Suprapubic skin (tissue), 4 donors: ENCODE measurements around the gene VTI1A. TPM values are rescaled to one million over a fixed set of nuclear protein-coding genes. Genes with fewer than 3 reads are reported as not detected.

Experiments used
- DNase-seq, 2 donors: peaks; one replicate each; pipeline ENCODE4 v3.0.0-alpha.2; 2019; ENCODE audit warnings: low spot score in 2 of 2
- H3K27ac ChIP-seq: fragments of 200-600 bp; sonication (generic); one replicate; pipeline ENCODE4 v1.5.1; 2019
- H3K27me3 ChIP-seq: fragments of 200-600 bp; sonication (generic); one replicate; pipeline ENCODE4 v1.5.1; 2019
- H3K36me3 ChIP-seq: fragments of 200-600 bp; sonication (generic); one replicate; pipeline ENCODE4 v1.5.1; 2019
- H3K4me1 ChIP-seq: fragments of 200-600 bp; sonication (generic); one replicate; pipeline ENCODE4 v1.5.1; 2019
- H3K4me3 ChIP-seq: fragments of 200-600 bp; sonication (generic); one replicate; pipeline ENCODE4 v1.5.1; 2019; ENCODE audit warnings: mild to moderate bottlenecking
- H3K9me3 ChIP-seq: fragments of 200-600 bp; sonication (generic); one replicate; pipeline ENCODE4 v1.5.1; 2019
- EP300 ChIP-seq: sonication (generic); formaldehyde crosslinking; IDR thresholded peaks from one replicate; pipeline ENCODE4 v1.6.1; 2017; ENCODE audit warnings: antibody characterized with exemption
- POLR2A ChIP-seq, 2 donors: fragments of 450-650 bp; IDR thresholded peaks; one replicate each; pipeline ENCODE4 v1.6.1; 2017; ENCODE audit warnings: antibody characterized with exemption in 2 of 2, mild to moderate bottlenecking in 2 of 2, moderate library complexity in 2 of 2
- POLR2AphosphoS5 ChIP-seq, 3 donors: sonication (generic); formaldehyde crosslinking; IDR thresholded peaks; one replicate each; pipeline ENCODE4 v1.6.1; 2017; ENCODE audit warnings: antibody characterized with exemption in 3 of 3
- WGBS: methylation state at CpG from one replicate; pipeline ENCODE4 v1.1.5; 2018; 5-methylcytosine and 5-hydroxymethylcytosine counted together
- total RNA-seq, 4 donors: library from RNA; depleted of rRNA; stranded (reverse); fragments of >200 nt; gene quantifications; one replicate each; pipeline ENCODE4 v1.1.0, GENCODE V29; 2016
- TF ChIP-seq, protein P1 (sequence below), 2 donors: fragments of 200-600 bp in 1 of 2; fragments of 450-650 bp in 1 of 2; sonication (generic) in 1 of 2; IDR thresholded peaks; one replicate each; pipeline ENCODE4 v1.5.1; 2016 to 2019; ENCODE audit warnings: antibody characterized with exemption in 2 of 2, mild to moderate bottlenecking in 1 of 2, moderate library complexity in 1 of 2

Gene VTI1A
- total RNA-seq, 4 donors from 2014 or later = 43.0 to 81.0 (median 49.2) TPM

DNA sequence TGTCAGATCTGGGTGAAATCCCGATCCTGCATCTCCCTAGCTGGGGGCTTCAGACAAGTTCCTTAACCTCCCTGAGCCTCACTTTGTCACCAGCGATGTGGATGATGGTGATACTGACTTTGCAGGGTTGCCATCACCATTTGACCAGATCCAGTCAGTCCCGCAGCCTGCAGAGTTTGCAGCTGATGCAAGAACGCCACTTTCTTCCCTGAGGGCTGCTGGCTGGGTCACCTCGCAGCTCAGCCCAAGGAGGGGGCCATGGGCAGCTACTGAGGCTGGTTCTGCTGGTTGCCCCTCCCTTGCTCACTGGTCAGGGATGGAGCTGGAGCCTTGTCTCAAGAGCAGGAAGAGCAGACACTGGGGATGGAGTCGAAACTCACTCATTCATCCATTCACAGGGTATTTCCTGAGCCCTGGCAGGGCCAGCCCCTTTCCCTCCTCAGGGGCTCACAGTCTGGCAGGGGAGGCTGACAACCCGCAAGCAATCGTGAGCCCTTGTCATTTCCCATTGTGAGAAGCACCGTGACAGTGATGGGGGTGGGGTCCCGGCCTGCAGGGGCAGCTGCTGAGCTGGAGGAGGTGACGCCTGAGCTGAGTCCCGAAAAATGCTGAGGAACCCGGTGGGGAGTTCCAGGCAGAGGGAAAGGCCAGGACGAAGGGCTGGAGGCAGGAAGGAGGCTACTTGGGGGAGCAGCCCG is 391.9 kb downstream of the VTI1A start:
- WGBS = 78% methylated on average over 15 of the region's 15 CpGs
- H3K27ac ChIP-seq = no peak overlapping the region
- H3K4me1 ChIP-seq = peaks cover 13% of the 10 kb centered on the region
- no peaks in the 10 kb centered on the region for H3K36me3 ChIP-seq
- TF ChIP-seq POLR2AphosphoS5 (IDR thresholded peaks at IDR 0.05) = no peak
- TF ChIP-seq, protein P1, sequence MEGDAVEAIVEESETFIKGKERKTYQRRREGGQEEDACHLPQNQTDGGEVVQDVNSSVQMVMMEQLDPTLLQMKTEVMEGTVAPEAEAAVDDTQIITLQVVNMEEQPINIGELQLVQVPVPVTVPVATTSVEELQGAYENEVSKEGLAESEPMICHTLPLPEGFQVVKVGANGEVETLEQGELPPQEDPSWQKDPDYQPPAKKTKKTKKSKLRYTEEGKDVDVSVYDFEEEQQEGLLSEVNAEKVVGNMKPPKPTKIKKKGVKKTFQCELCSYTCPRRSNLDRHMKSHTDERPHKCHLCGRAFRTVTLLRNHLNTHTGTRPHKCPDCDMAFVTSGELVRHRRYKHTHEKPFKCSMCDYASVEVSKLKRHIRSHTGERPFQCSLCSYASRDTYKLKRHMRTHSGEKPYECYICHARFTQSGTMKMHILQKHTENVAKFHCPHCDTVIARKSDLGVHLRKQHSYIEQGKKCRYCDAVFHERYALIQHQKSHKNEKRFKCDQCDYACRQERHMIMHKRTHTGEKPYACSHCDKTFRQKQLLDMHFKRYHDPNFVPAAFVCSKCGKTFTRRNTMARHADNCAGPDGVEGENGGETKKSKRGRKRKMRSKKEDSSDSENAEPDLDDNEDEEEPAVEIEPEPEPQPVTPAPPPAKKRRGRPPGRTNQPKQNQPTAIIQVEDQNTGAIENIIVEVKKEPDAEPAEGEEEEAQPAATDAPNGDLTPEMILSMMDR (IDR thresholded peaks at IDR 0.05) = no peak
- no peak for TF ChIP-seq POLR2A (IDR thresholded peaks at IDR 0.05)
- TF ChIP-seq EP300 = no peak
- no peaks in the 10 kb centered on the region for H3K9me3 ChIP-seq
- no peak overlapping the region for H3K4me3 ChIP-seq
- DNase-seq = no peak
- no peaks in the 10 kb centered on the region for H3K27me3 ChIP-seq

DNA sequence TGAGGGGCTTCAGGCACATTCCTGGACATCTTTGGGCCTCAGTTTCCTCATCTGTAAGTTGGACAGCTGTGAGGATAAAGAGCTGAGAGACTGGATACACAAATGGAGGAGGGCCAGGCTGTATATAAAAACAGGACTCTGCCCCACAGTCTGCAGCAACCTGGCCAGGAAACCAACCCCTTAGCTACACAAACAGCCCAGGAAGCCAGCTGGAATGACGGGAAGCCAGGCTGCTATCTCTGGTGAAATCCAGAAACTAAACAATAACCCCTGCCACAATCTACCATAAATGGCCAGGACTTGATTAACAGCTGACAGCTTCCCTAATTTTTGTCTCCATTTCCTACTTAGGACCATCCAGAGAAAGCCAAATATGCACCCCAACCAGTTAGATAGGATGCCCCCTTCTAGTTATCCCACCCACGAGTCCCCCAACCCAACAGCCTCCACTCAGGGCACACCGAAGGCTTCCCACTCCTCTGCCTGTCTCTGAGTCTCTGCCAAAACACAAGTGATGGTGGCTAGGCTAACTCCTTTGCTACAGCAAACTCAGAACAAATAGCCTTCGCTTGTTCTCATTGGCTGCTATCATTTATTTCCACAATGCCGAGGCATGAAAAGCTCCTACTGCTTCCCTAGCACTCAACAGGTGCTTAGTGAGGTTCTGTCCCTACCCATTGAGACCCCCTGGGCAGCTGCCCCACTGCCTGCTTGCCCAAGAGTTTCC is 393.1 kb downstream of the VTI1A start:
- no peak overlapping the region for H3K4me3 ChIP-seq
- no peak overlapping the region for H3K27ac ChIP-seq
- peaks cover 13% of the 10 kb centered on the region for H3K4me1 ChIP-seq
- no peaks in the 10 kb centered on the region for H3K36me3 ChIP-seq
- no peaks in the 10 kb centered on the region for H3K27me3 ChIP-seq
- 89% methylated on average over 5 of the region's 5 CpGs for WGBS
- no peaks in the 10 kb centered on the region for H3K9me3 ChIP-seq
- DNase-seq = no peak
- TF ChIP-seq, protein P1 (IDR thresholded peaks at IDR 0.05) = no peak
- TF ChIP-seq EP300 (no peak), POLR2A (IDR thresholded peaks at IDR 0.05) (no peak), POLR2AphosphoS5 (IDR thresholded peaks at IDR 0.05) (no peak)

DNA sequence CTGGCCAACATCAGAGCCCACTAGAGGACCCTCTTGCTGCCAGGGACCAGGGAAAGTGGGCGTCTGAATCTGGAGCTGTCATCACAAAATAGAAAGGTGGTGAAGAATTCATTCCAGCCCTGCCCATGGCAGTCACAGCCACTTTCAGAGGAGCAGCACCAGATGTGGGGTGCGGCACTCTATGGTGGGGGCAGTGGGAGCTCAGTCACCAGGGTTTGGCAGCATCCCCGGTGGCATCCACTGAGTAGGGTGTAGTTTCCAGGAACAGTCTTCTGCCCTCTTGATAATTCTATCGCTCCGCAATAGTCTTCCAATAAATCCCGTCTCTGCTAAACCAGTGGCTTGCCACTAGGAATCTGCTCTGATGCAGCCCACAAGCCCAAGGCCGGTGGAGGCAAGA is 394.5 kb downstream of the VTI1A start:
- Histone ChIP-seq H3K4me1 (peaks cover 3% of the 10 kb centered on the region), H3K27ac (no peak overlapping the region), H3K4me3 (no peak overlapping the region), H3K9me3 (no peaks in the 10 kb centered on the region), H3K27me3 (no peaks in the 10 kb centered on the region), H3K36me3 (no peaks in the 10 kb centered on the region)
- DNase-seq = no peak
- TF ChIP-seq POLR2AphosphoS5 (IDR thresholded peaks at IDR 0.05) = no peak
- WGBS = 85% methylated on average over 7 of the region's 7 CpGs

DNA sequence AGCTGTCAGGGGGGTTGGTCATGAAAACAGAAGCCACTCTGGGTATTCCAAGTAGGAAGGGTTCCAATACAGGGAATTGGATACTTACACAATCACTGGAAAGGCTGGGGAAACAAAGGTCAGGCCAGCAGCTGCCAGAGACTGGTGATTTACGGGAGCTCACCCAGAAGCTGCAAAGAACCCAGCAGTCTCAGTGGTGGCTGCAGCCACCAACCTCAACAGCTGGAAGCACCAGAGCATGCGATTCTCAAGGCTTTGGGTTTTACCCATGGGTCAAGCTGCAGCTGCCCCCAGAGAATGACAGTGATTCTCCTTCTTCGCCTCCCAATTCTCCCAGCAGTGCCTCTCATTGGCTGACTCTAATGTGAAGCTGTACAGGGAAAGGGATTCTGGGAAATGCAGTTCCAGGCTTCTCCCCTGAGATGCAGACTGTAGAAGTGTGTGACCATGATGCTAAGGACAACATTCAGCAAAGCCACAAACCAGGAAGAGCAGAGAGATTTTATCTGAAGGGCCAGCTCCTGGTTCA is 395.9 kb downstream of the VTI1A start:
- H3K9me3 ChIP-seq = peaks cover 6% of the 10 kb centered on the region
- peaks cover 3% of the 10 kb centered on the region for H3K4me1 ChIP-seq
- DNase-seq = no peak
- H3K27ac ChIP-seq = no peak overlapping the region
- TF ChIP-seq EP300 = no peak
- TF ChIP-seq, protein P1 (IDR thresholded peaks at IDR 0.05) = no peak
- no peak for TF ChIP-seq POLR2AphosphoS5 (IDR thresholded peaks at IDR 0.05)
- no peak for TF ChIP-seq POLR2A (IDR thresholded peaks at IDR 0.05)
- H3K4me3 ChIP-seq = no peak overlapping the region
- 80% methylated on average over 3 of the region's 3 CpGs for WGBS
- no peaks in the 10 kb centered on the region for H3K36me3 ChIP-seq
- no peaks in the 10 kb centered on the region for H3K27me3 ChIP-seq

DNA sequence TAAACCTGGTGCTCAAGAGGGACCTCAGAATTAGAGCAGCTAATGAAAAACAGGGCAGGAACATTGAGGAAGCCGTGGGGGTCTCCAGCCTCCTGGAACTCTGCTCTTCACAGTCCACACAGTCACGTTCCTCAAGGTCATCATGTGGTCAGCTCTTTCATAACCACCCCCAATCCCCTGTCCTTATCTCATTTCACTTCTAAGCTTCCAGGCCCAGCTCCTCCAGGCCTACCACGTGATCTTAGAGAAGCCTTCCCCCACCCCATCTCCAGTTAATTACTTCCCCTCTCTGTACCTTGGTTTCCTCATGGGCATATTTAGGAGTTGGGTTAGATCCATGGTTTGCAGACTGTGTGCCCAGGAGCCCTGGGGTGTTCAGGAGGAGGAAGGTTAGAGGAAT is 396.6 kb downstream of the VTI1A start:
- TF ChIP-seq EP300 = no peak
- TF ChIP-seq, protein P1 (IDR thresholded peaks at IDR 0.05) = no peak
- no peak for TF ChIP-seq POLR2A (IDR thresholded peaks at IDR 0.05)
- TF ChIP-seq POLR2AphosphoS5 (IDR thresholded peaks at IDR 0.05) = no peak
- Histone ChIP-seq H3K27ac (no peak overlapping the region), H3K27me3 (no peaks in the 10 kb centered on the region), H3K36me3 (no peaks in the 10 kb centered on the region), H3K4me1 (peaks cover 3% of the 10 kb centered on the region), H3K4me3 (no peak overlapping the region), H3K9me3 (peaks cover 6% of the 10 kb centered on the region)
- DNase-seq = no peak
- WGBS = 72% methylated on average over 3 of the region's 3 CpGs
